ENCODE measurements around the gene SLC27A4. TPM values are rescaled to one million over a fixed set of nuclear protein-coding genes. Genes with fewer than 3 reads are reported as not detected.

SLC27A4 gene
- total and polyA plus RNA-seq, 5 experiments from 2014 or later: 5.0 to 13.5 (median 7.0) TPM

GRCh38 chr9:128310461-128310860 is 29.9 kb upstream of the SLC27A4 start:
- Mint-ChIP-seq H3K36me3 (peaks cover 0 to 64% (median 7%) of the 10 kb centered on the region in 3 donors), H3K4me1 (no peaks in the 10 kb centered on the region), H3K4me3 (no peak overlapping the region), H3K9me3 (no peaks in the 10 kb centered on the region), H3K27ac (no peak overlapping the region), H3K27me3 (no peaks in the 10 kb centered on the region)
- POLR2A ChIA-PET: no interaction called here
- ATAC-seq: no peak
- no peak for DNase-seq

- no peak overlapping the region for H3K4me3 Mint-ChIP-seq
- H3K36me3 Mint-ChIP-seq: peaks cover 0 to 70% (median 5%) of the 10 kb centered on the region in 3 donors
- POLR2A ChIA-PET: no interaction called here
- peak overlapping the region in 1 of 10 donors; percentile 83 for H3K27ac Mint-ChIP-seq
- peaks cover 0 to 2% (median 0%) of the 10 kb centered on the region in 4 donors for H3K4me1 Mint-ChIP-seq
- ATAC-seq: no peak
- no peaks in the 10 kb centered on the region for H3K9me3 Mint-ChIP-seq
- no peak for DNase-seq
- no peaks in the 10 kb centered on the region for H3K27me3 Mint-ChIP-seq
These were observed 25.6 kb upstream of the SLC27A4 start for GRCh38 chr9:128314697-128315096.

- Mint-ChIP-seq H3K4me3 (no peak overlapping the region), H3K36me3 (peaks cover 0 to 59% (median 0%) of the 10 kb centered on the region in 3 donors), H3K4me1 (peaks cover 0 to 5% (median under 1%) of the 10 kb centered on the region in 4 donors), H3K9me3 (no peaks in the 10 kb centered on the region), H3K27ac (peak overlapping the region in 1 of 10 donors; percentile 43), H3K27me3 (no peaks in the 10 kb centered on the region)
- POLR2A ChIA-PET: no interaction called here
- DNase-seq (no peak), ATAC-seq (no peak)
These were observed 23.9 kb upstream of the SLC27A4 start for GRCh38 chr9:128316421-128316820.

- no peak for ATAC-seq
- POLR2A ChIA-PET: no interaction called here
- Mint-ChIP-seq H3K27me3 (peaks cover 0 to 3% (median 0%) of the 10 kb centered on the region in 5 donors), H3K27ac (peak overlapping the region in 1 of 10 donors; percentile 78), H3K36me3 (peaks cover 0 to 51% (median 0%) of the 10 kb centered on the region in 3 donors), H3K4me3 (no peak overlapping the region), H3K4me1 (peaks cover 4 to 15% (median 11%) of the 10 kb centered on the region in 4 donors), H3K9me3 (no peaks in the 10 kb centered on the region)
- DNase-seq: no peak
These were observed 22.7 kb upstream of the SLC27A4 start for GRCh38 chr9:128317629-128318028.

GRCh38 chr9:128321343-128321742 is 19.0 kb upstream of the SLC27A4 start:
- Mint-ChIP-seq H3K27ac (peak overlapping the region in 4 of 10 donors; percentile 98 to 99 (median 98)), H3K36me3 (peaks cover 0 to 32% (median 0%) of the 10 kb centered on the region in 3 donors), H3K27me3 (peaks cover 0 to 4% (median 0%) of the 10 kb centered on the region in 5 donors), H3K9me3 (no peaks in the 10 kb centered on the region), H3K4me1 (peaks cover 6 to 41% (median 33%) of the 10 kb centered on the region in 4 donors), H3K4me3 (peak overlapping the region; percentile 92 to 99 (median 96))
- POLR2A ChIA-PET: interaction anchor here (1.4 kb wide), 1 partner anchor 46 kb away, joined by 6 read pairs; the partner anchor contains the start of genes GOLGA2 and SWI5
- DNase-seq (no peak), ATAC-seq (no peak)

GRCh38 chr9:128321879-128322403 is 18.4 kb upstream of the SLC27A4 start:
- Mint-ChIP-seq H3K4me1 (peaks cover 6 to 41% (median 33%) of the 10 kb centered on the region in 4 donors), H3K9me3 (no peaks in the 10 kb centered on the region), H3K36me3 (peaks cover 0 to 27% (median 0%) of the 10 kb centered on the region in 3 donors), H3K27ac (peak overlapping the region; percentile 95 to 100 (median 98)), H3K4me3 (peak overlapping the region; percentile 92 to 99 (median 96)), H3K27me3 (peaks cover 0 to 4% (median 0%) of the 10 kb centered on the region in 5 donors)
- ATAC-seq (no peak), DNase-seq (no peak)
- POLR2A ChIA-PET: interaction anchor here (1.4 kb wide), 1 partner anchor 46 kb away, joined by 6 read pairs; the partner anchor contains the start of genes GOLGA2 and SWI5

- Mint-ChIP-seq H3K36me3 (peaks cover 0 to 23% (median 0%) of the 10 kb centered on the region in 3 donors), H3K27ac (peak within 1 kb of the TSS; percentile 95 to 100 (median 98)), H3K9me3 (no peaks in the 10 kb centered on the region), H3K27me3 (peaks cover 0 to 4% (median 0%) of the 10 kb centered on the region in 5 donors), H3K4me1 (peaks cover 6 to 41% (median 32%) of the 10 kb centered on the region in 4 donors), H3K4me3 (peak within 1 kb of the TSS; percentile 92 to 99 (median 96))
- ATAC-seq: peak; percentile 87 to 90
- POLR2A ChIA-PET: interaction anchor here (1.4 kb wide), 1 partner anchor 47 kb away, joined by 6 read pairs; the partner anchor contains the start of genes GOLGA2 and SWI5
- DNase-seq: peak; percentile 85 to 99 (median 92)
These were observed 17.7 kb upstream of the SLC27A4 start, which contains the start of the genes COQ4 and TRUB2 for GRCh38 chr9:128322404-128323211. Gene COQ4 (plus strand): TSS chr9:128322839. CDS start chr9:128322859, 20 bp downstream. Gene TRUB2 (minus strand): TSS chr9:128322447. CDS start chr9:128322408, 39 bp downstream.

- no peaks in the 10 kb centered on the region for H3K9me3 Mint-ChIP-seq
- peaks cover 0 to 24% (median 0%) of the 10 kb centered on the region in 3 donors for H3K36me3 Mint-ChIP-seq
- peaks cover 6 to 42% (median 32%) of the 10 kb centered on the region in 4 donors for H3K4me1 Mint-ChIP-seq
- POLR2A ChIA-PET: no interaction called here
- peaks cover 0 to 4% (median 0%) of the 10 kb centered on the region in 5 donors for H3K27me3 Mint-ChIP-seq
- H3K27ac Mint-ChIP-seq: peak overlapping the region; percentile 87 to 100 (median 98)
- peak overlapping the region; percentile 92 to 99 (median 96) for H3K4me3 Mint-ChIP-seq
- no peak for ATAC-seq
- DNase-seq: no peak
These were observed 17.1 kb upstream of the SLC27A4 start for GRCh38 chr9:128323212-128323730.

- H3K27ac Mint-ChIP-seq: peak overlapping the region in 7 of 10 donors; percentile 41 to 99 (median 98)
- H3K4me3 Mint-ChIP-seq: peak overlapping the region; percentile 92 to 99 (median 96)
- POLR2A ChIA-PET: no interaction called here
- H3K36me3 Mint-ChIP-seq: peaks cover 0 to 21% (median 0%) of the 10 kb centered on the region in 3 donors
- DNase-seq (no peak), ATAC-seq (no peak)
- peaks cover 6 to 42% (median 32%) of the 10 kb centered on the region in 4 donors for H3K4me1 Mint-ChIP-seq
- H3K9me3 Mint-ChIP-seq: no peaks in the 10 kb centered on the region
- peaks cover 0 to 4% (median 0%) of the 10 kb centered on the region in 5 donors for H3K27me3 Mint-ChIP-seq
These were observed 16.5 kb upstream of the SLC27A4 start for GRCh38 chr9:128323791-128324190.

- Mint-ChIP-seq H3K27me3 (peaks cover 0 to 4% (median 0%) of the 10 kb centered on the region in 5 donors), H3K36me3 (peaks cover 0 to 22% (median 0%) of the 10 kb centered on the region in 3 donors), H3K4me1 (peaks cover 6 to 42% (median 32%) of the 10 kb centered on the region in 4 donors), H3K9me3 (no peaks in the 10 kb centered on the region), H3K4me3 (peak overlapping the region; percentile 4 to 99 (median 72)), H3K27ac (peak overlapping the region in 6 of 10 donors; percentile 28 to 99 (median 55))
- POLR2A ChIA-PET: interaction anchor here (1.1 kb wide), 1 partner anchor 47 kb away, joined by 4 read pairs; the partner anchor contains the start of gene URM1
- DNase-seq (no peak), ATAC-seq (no peak)
These were observed 15.9 kb upstream of the SLC27A4 start for GRCh38 chr9:128324401-128324800.

GRCh38 chr9:128325629-128326028 is 14.7 kb upstream of the SLC27A4 start:
- POLR2A ChIA-PET: interaction anchor here (1.1 kb wide), 1 partner anchor 45 kb away, joined by 4 read pairs; the partner anchor contains the start of gene URM1
- no peaks in the 10 kb centered on the region for H3K9me3 Mint-ChIP-seq
- H3K27ac Mint-ChIP-seq: no peak overlapping the region
- no peak for DNase-seq
- H3K27me3 Mint-ChIP-seq: peaks cover 0 to 4% (median 0%) of the 10 kb centered on the region in 5 donors
- no peak for ATAC-seq
- H3K4me1 Mint-ChIP-seq: peaks cover 6 to 40% (median 32%) of the 10 kb centered on the region in 4 donors
- peak overlapping the region in 3 of 10 donors; percentile 1 to 30 (median 26) for H3K4me3 Mint-ChIP-seq
- H3K36me3 Mint-ChIP-seq: peaks cover 0 to 22% (median 0%) of the 10 kb centered on the region in 3 donors

- Mint-ChIP-seq H3K9me3 (no peaks in the 10 kb centered on the region), H3K4me1 (no peaks in the 10 kb centered on the region), H3K27me3 (no peaks in the 10 kb centered on the region), H3K27ac (peak overlapping the region in 1 of 10 donors; percentile 33), H3K4me3 (no peak overlapping the region), H3K36me3 (peaks cover 0 to 9% (median 2%) of the 10 kb centered on the region in 3 donors)
- ATAC-seq: no peak
- no peak for DNase-seq
- POLR2A ChIA-PET: no interaction called here
These were observed 6.9 kb upstream of the SLC27A4 start for GRCh38 chr9:128333451-128333869.
